ENCODE measurements around the gene PRPF6.

Gene PRPF6

GRCh38 chr20:64073476-64074183 lies 92.7 kb downstream of the PRPF6 start:
- DNase-seq (ENCODE audit: extremely low read depth in 1 of 2, low read depth in 1 of 2) = no peak

GRCh38 chr20:64074184-64074789 lies 93.4 kb downstream of the PRPF6 start:
- no peak for DNase-seq (ENCODE audit: extremely low read depth in 1 of 2, low read depth in 1 of 2)

- DNase-seq (ENCODE audit: extremely low read depth in 1 of 2, low read depth in 1 of 2) = no peak
These were observed 94.0 kb downstream of the PRPF6 start for GRCh38 chr20:64074963-64075362.

- no peak for DNase-seq (ENCODE audit: extremely low read depth in 1 of 2, low read depth in 1 of 2)
These were observed 94.6 kb downstream of the PRPF6 start for GRCh38 chr20:64075556-64075955.

- no peak for DNase-seq (ENCODE audit: extremely low read depth in 1 of 2, low read depth in 1 of 2)
These were observed 95.4 kb downstream of the PRPF6 start for GRCh38 chr20:64076061-64076997.

GRCh38 chr20:64077094-64077493 lies 96.2 kb downstream of the PRPF6 start:
- no peak for DNase-seq (ENCODE audit: extremely low read depth in 1 of 2, low read depth in 1 of 2)

GRCh38 chr20:64077541-64077875 lies 96.6 kb downstream of the PRPF6 start:
- DNase-seq (ENCODE audit: extremely low read depth in 1 of 2, low read depth in 1 of 2) = no peak

- peak in 1 of 2 donors; percentile 37 for DNase-seq (ENCODE audit: extremely low read depth in 1 of 2, low read depth in 1 of 2)
These were observed 97.1 kb downstream of the PRPF6 start for GRCh38 chr20:64077876-64078551.

GRCh38 chr20:64078934-64079272 lies 98.0 kb downstream of the PRPF6 start:
- no peak for DNase-seq (ENCODE audit: extremely low read depth in 1 of 2, low read depth in 1 of 2)

GRCh38 chr20:64079273-64080012 lies 98.5 kb downstream of the PRPF6 start, which contains the start of gene RGS19:
RGS19 (minus strand) TSS chr20:64079518; CDS start chr20:64076886, 2,632 bp downstream.
- DNase-seq (ENCODE audit: extremely low read depth in 1 of 2, low read depth in 1 of 2) = peak in 1 of 2 donors; percentile 41

- DNase-seq (ENCODE audit: extremely low read depth in 1 of 2, low read depth in 1 of 2) = no peak
These were observed 99.3 kb downstream of the PRPF6 start, which contains the start of gene OPRL1 for GRCh38 chr20:64080013-64080812. OPRL1 (plus strand) TSS chr20:64080082; CDS start chr20:64092721, 12,639 bp downstream.

GRCh38 chr20:64080813-64081623 lies 100.1 kb downstream of the PRPF6 start:
- no peak for DNase-seq (ENCODE audit: extremely low read depth in 1 of 2, low read depth in 1 of 2)

- DNase-seq (ENCODE audit: extremely low read depth in 1 of 2, low read depth in 1 of 2) = no peak
These were observed 100.7 kb downstream of the PRPF6 start for GRCh38 chr20:64081624-64081964.

- DNase-seq (ENCODE audit: extremely low read depth in 1 of 2, low read depth in 1 of 2) = no peak
These were observed 101.3 kb downstream of the PRPF6 start for GRCh38 chr20:64082126-64082731.
